Measurements from ENCODE around the gene MAP3K9. TPM values are rescaled to one million over a fixed set of nuclear protein-coding genes. Genes with fewer than 3 reads are reported as not detected.

MAP3K9 gene
- total RNA-seq, 1 donor from 2014 or later = 3.0 TPM

GRCh38 chr14:70802379-70802778, 6.9 kb downstream of the MAP3K9 start:
- no peaks in the 10 kb centered on the region for H3K4me1 Mint-ChIP-seq (ENCODE audit: low read depth)
- TF ChIP-seq, protein P1, sequence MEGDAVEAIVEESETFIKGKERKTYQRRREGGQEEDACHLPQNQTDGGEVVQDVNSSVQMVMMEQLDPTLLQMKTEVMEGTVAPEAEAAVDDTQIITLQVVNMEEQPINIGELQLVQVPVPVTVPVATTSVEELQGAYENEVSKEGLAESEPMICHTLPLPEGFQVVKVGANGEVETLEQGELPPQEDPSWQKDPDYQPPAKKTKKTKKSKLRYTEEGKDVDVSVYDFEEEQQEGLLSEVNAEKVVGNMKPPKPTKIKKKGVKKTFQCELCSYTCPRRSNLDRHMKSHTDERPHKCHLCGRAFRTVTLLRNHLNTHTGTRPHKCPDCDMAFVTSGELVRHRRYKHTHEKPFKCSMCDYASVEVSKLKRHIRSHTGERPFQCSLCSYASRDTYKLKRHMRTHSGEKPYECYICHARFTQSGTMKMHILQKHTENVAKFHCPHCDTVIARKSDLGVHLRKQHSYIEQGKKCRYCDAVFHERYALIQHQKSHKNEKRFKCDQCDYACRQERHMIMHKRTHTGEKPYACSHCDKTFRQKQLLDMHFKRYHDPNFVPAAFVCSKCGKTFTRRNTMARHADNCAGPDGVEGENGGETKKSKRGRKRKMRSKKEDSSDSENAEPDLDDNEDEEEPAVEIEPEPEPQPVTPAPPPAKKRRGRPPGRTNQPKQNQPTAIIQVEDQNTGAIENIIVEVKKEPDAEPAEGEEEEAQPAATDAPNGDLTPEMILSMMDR (IDR thresholded peaks at IDR 0.05) = no peak
- no peak overlapping the region for H3K27ac Mint-ChIP-seq (ENCODE audit: unreplicated experiment)
- peaks cover 5% of the 10 kb centered on the region for H3K27me3 Mint-ChIP-seq (ENCODE audit: low read depth)
- H3K4me3 Mint-ChIP-seq (ENCODE audit: unreplicated experiment) = no peak overlapping the region
- peaks cover 4% of the 10 kb centered on the region for H3K36me3 Mint-ChIP-seq (ENCODE audit: low read depth)
- DNase-seq (ENCODE audit: low spot score) = no peak
- H3K9me3 Mint-ChIP-seq (ENCODE audit: low read depth) = no peaks in the 10 kb centered on the region

DNA sequence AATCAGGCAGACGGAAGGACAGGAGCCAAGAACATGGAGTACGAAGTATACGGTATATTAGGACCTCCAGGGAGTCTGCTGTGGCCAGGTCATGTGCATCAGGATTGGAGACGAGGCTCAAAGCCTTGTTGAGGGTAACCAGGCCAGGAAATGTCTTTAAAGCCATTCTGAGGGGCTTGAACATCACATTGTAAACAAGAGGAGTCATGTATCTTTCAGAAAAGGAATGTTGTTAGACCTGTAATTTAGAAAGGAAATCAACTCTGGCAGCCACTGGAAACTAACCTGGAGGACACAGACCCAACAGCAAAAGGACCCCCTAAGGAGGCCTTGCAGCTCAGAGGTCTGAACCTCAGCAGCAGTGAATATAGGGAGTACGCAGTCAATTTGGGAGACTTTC, 7.5 kb downstream of the MAP3K9 start:
- Mint-ChIP-seq H3K27ac (ENCODE audit: unreplicated experiment) (no peak overlapping the region), H3K27me3 (ENCODE audit: low read depth) (peaks cover 4% of the 10 kb centered on the region), H3K36me3 (ENCODE audit: low read depth) (peaks cover 4% of the 10 kb centered on the region), H3K4me1 (ENCODE audit: low read depth) (no peaks in the 10 kb centered on the region), H3K4me3 (ENCODE audit: unreplicated experiment) (no peak overlapping the region), H3K9me3 (ENCODE audit: low read depth) (no peaks in the 10 kb centered on the region)
- DNase-seq (ENCODE audit: low spot score) = no peak
- TF ChIP-seq, protein P1 (IDR thresholded peaks at IDR 0.05) = no peak

GRCh38 chr14:70796551-70796950, 12.8 kb downstream of the MAP3K9 start:
- Mint-ChIP-seq H3K27me3 (ENCODE audit: low read depth) (peaks cover under 1% of the 10 kb centered on the region), H3K36me3 (ENCODE audit: low read depth) (peaks cover 4% of the 10 kb centered on the region), H3K4me3 (ENCODE audit: unreplicated experiment) (no peak overlapping the region), H3K4me1 (ENCODE audit: low read depth) (no peaks in the 10 kb centered on the region), H3K9me3 (ENCODE audit: low read depth) (no peaks in the 10 kb centered on the region), H3K27ac (ENCODE audit: unreplicated experiment) (no peak overlapping the region)
- TF ChIP-seq, protein P1 (IDR thresholded peaks at IDR 0.05) = no peak
- DNase-seq (ENCODE audit: low spot score) = no peak

GRCh38 chr14:70794294-70794693, 15.0 kb downstream of the MAP3K9 start:
- TF ChIP-seq, protein P1 (IDR thresholded peaks at IDR 0.05) = no peak
- Mint-ChIP-seq H3K27ac (ENCODE audit: unreplicated experiment) (no peak overlapping the region), H3K4me3 (ENCODE audit: unreplicated experiment) (no peak overlapping the region), H3K4me1 (ENCODE audit: low read depth) (peaks cover 4% of the 10 kb centered on the region), H3K36me3 (ENCODE audit: low read depth) (peaks cover 2% of the 10 kb centered on the region), H3K9me3 (ENCODE audit: low read depth) (no peaks in the 10 kb centered on the region), H3K27me3 (ENCODE audit: low read depth) (peaks cover 3% of the 10 kb centered on the region)
- no peak for DNase-seq (ENCODE audit: low spot score)

- peaks cover 11% of the 10 kb centered on the region for H3K4me1 Mint-ChIP-seq (ENCODE audit: low read depth)
- H3K36me3 Mint-ChIP-seq (ENCODE audit: low read depth) = peaks cover 2% of the 10 kb centered on the region
- H3K27me3 Mint-ChIP-seq (ENCODE audit: low read depth) = peaks cover 3% of the 10 kb centered on the region
- H3K4me3 Mint-ChIP-seq (ENCODE audit: unreplicated experiment) = no peak overlapping the region
- H3K9me3 Mint-ChIP-seq (ENCODE audit: low read depth) = no peaks in the 10 kb centered on the region
- no peak overlapping the region for H3K27ac Mint-ChIP-seq (ENCODE audit: unreplicated experiment)
- TF ChIP-seq, protein P1 (IDR thresholded peaks at IDR 0.05) = no peak
- no peak for DNase-seq (ENCODE audit: low spot score)
Measured at GRCh38 chr14:70793637-70794036, 15.7 kb downstream of the MAP3K9 start.
